HepG2 (cell line): ENCODE results near the gene ADAMTS16. TPM values are rescaled to one million over a fixed set of nuclear protein-coding genes. Genes with fewer than 3 reads are reported as not detected.

Experiments used
- KLF15 ChIP-seq: sonication (generic); formaldehyde crosslinking; IDR thresholded peaks from 2 replicates; pipeline ENCODE4 v1.8.1; 2023; ENCODE audit warnings: borderline replicate concordance, mild to moderate bottlenecking, inconsistent platforms, missing genetic modification reagents, mixed read lengths
- RFXAP ChIP-seq: sonication (generic); formaldehyde crosslinking; IDR thresholded peaks from 2 replicates; pipeline ENCODE4 v1.4.0; 2020; ENCODE audit warnings: missing genetic modification reagents, borderline replicate concordance
- RXRB ChIP-seq: IDR thresholded peaks from 2 replicates; pipeline ENCODE4 v1.6.1; 2016; ENCODE audit warnings: borderline replicate concordance, missing genetic modification reagents, missing compliant biosample characterization
- TCF12 ChIP-seq, 2 experiments: fragments of 450-650 bp in 1 of 2; sonication (generic) in 1 of 2; formaldehyde crosslinking in 1 of 2; IDR thresholded peaks; 2 replicates each; pipeline versions ENCODE4 v1.6.1 to v1.8.0; 2017 to 2022; ENCODE audit warnings: antibody characterized with exemption in 1 of 2, mild to moderate bottlenecking in 1 of 2, missing genetic modification reagents in 1 of 2, moderate library complexity in 1 of 2
- ZNF331 ChIP-seq: sonication (generic); formaldehyde crosslinking; IDR thresholded peaks from 2 replicates; pipeline ENCODE4 v1.4.0; 2020; ENCODE audit warnings: missing genetic modification reagents
- polyA plus RNA-seq, 8 experiments: library from polyadenylated mRNA; depleted of rRNA in 3 of 8; stranded (reverse) in 7 of 8; unstranded in 1 of 8; fragments of >200 nt; fragmentation: Illumina TruSeq in 4 of 8; extraction: Trizol in 4 of 8; gene quantifications; 2 replicates each; pipeline versions ENCODE4 v1.2.1 to v1.2.3, GENCODE V29; 2011 to 2016; ENCODE audit warnings: low read depth in 4 of 8, missing spikeins in 1 of 8, mixed read lengths in 1 of 8; ENCODE audit not compliant: insufficient read depth in 1 of 8
- total RNA-seq, 5 experiments: library from RNA; depleted of rRNA; stranded (reverse); fragments of >200 nt; fragmentation: Illumina TruSeq; extraction: Trizol; gene quantifications; 2 replicates each; pipeline ENCODE4 v1.2.3, GENCODE V29; 2016; ENCODE audit warnings: low read depth in 1 of 5
- TF ChIP-seq, protein P1 (sequence below): sonication (generic); formaldehyde crosslinking; IDR thresholded peaks from 2 replicates; pipeline ENCODE4 v1.5.0; 2020; ENCODE audit warnings: mild to moderate bottlenecking, missing genetic modification reagents
- TF ChIP-seq, protein P2 (sequence below): sonication (generic); formaldehyde crosslinking; IDR thresholded peaks from 2 replicates; pipeline ENCODE4 v1.4.0; 2020; ENCODE audit warnings: missing genetic modification reagents

ADAMTS16 gene
- total and polyA plus RNA-seq, 2 of the 13 experiments (the other 11 are each of a cell fraction or from before 2014, with no cell fraction given): 0.02 to 0.03 TPM

DNA sequence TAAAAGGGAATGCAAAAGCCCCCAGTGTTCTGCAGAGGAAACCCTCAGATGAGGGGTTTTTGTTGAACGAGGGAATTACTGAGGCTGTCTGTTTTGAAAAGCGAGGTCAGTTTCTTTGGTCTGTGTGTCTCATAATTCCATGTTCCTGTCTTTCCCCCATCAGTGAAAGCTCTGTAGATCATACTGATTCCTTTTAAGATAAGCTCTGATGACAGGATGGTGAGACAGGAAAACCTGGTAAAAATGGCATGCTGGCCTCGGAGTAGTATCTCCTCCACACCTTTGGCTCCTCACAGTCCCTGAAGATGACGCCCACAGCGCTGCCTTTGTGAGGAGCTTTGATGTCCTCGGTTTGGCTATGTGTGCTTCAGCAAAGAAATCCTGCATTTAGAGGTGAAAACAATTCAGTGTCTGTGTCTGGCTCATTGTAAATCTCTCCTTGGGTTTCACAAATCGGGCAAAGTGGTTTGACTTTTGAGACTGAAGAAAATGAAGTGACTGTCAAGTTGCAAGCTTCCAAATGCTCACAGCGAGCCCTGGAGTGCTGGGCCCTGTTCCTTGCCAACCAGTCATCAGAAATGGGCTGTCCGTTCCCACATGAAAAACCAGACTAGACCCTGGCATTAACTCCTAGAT is 157.4 kb downstream of the ADAMTS16 start (continued):
- no peak for TF ChIP-seq KLF15 (CRISPR knock-in tag)
- TF ChIP-seq, protein P1, sequence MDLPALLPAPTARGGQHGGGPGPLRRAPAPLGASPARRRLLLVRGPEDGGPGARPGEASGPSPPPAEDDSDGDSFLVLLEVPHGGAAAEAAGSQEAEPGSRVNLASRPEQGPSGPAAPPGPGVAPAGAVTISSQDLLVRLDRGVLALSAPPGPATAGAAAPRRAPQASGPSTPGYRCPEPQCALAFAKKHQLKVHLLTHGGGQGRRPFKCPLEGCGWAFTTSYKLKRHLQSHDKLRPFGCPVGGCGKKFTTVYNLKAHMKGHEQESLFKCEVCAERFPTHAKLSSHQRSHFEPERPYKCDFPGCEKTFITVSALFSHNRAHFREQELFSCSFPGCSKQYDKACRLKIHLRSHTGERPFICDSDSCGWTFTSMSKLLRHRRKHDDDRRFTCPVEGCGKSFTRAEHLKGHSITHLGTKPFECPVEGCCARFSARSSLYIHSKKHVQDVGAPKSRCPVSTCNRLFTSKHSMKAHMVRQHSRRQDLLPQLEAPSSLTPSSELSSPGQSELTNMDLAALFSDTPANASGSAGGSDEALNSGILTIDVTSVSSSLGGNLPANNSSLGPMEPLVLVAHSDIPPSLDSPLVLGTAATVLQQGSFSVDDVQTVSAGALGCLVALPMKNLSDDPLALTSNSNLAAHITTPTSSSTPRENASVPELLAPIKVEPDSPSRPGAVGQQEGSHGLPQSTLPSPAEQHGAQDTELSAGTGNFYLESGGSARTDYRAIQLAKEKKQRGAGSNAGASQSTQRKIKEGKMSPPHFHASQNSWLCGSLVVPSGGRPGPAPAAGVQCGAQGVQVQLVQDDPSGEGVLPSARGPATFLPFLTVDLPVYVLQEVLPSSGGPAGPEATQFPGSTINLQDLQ: no peak
- TF ChIP-seq RXRB (CRISPR knock-in tag): no peak
- no peak for TF ChIP-seq ZNF331
- TF ChIP-seq, protein P2, sequence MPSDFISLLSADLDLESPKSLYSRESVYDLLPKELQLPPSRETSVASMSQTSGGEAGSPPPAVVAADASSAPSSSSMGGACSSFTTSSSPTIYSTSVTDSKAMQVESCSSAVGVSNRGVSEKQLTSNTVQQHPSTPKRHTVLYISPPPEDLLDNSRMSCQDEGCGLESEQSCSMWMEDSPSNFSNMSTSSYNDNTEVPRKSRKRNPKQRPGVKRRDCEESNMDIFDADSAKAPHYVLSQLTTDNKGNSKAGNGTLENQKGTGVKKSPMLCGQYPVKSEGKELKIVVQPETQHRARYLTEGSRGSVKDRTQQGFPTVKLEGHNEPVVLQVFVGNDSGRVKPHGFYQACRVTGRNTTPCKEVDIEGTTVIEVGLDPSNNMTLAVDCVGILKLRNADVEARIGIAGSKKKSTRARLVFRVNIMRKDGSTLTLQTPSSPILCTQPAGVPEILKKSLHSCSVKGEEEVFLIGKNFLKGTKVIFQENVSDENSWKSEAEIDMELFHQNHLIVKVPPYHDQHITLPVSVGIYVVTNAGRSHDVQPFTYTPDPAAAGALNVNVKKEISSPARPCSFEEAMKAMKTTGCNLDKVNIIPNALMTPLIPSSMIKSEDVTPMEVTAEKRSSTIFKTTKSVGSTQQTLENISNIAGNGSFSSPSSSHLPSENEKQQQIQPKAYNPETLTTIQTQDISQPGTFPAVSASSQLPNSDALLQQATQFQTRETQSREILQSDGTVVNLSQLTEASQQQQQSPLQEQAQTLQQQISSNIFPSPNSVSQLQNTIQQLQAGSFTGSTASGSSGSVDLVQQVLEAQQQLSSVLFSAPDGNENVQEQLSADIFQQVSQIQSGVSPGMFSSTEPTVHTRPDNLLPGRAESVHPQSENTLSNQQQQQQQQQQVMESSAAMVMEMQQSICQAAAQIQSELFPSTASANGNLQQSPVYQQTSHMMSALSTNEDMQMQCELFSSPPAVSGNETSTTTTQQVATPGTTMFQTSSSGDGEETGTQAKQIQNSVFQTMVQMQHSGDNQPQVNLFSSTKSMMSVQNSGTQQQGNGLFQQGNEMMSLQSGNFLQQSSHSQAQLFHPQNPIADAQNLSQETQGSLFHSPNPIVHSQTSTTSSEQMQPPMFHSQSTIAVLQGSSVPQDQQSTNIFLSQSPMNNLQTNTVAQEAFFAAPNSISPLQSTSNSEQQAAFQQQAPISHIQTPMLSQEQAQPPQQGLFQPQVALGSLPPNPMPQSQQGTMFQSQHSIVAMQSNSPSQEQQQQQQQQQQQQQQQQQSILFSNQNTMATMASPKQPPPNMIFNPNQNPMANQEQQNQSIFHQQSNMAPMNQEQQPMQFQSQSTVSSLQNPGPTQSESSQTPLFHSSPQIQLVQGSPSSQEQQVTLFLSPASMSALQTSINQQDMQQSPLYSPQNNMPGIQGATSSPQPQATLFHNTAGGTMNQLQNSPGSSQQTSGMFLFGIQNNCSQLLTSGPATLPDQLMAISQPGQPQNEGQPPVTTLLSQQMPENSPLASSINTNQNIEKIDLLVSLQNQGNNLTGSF (CRISPR knock-in tag): no peak
- TF ChIP-seq RFXAP (CRISPR knock-in tag): no peak
- TF ChIP-seq TCF12 (IDR thresholded peaks at IDR 0.05): no peak
- TF ChIP-seq TCF12 (CRISPR knock-in tag; IDR thresholded peaks at IDR 0.05): no peak
- TF ChIP-seq, all 625 proteins: peak for 0
